ENCODE measurements around the gene NAGLU. TPM values are rescaled to one million over a fixed set of nuclear protein-coding genes. Genes with fewer than 3 reads are reported as not detected.

Gene NAGLU
- total and polyA plus RNA-seq, 2 of the 13 experiments (the other 11 are each of a cell fraction or from before 2014, with no cell fraction given) = 28.2 to 40.1 TPM

GRCh38 chr17:42543190-42544079 lies 7.4 kb downstream of the NAGLU start:
- ATAC-seq (no peak), FAIRE-seq (no peak), DNase-seq (ENCODE audit: low spot score) (no peak)
- H2AFZ ChIP-seq (ENCODE audit: low read length) = no peak overlapping the region
- peaks cover 3 to 19% of the 10 kb centered on the region in 2 experiments; a peak in 3 of 5 replicates for H3K36me3 ChIP-seq (replicated peaks in 1 of 2; ENCODE audit: control insufficient read depth in 1 of 2, insufficient read depth in 2 of 2, low read length in 2 of 2)
- H3K27me3 ChIP-seq (ENCODE audit: control insufficient read depth in 1 of 2, insufficient read depth in 2 of 2, low read length in 2 of 2) = no peaks in the 10 kb centered on the region
- 98% methylated on average over 21 of the region's 39 CpGs for WGBS (ENCODE audit: low lambda C conversion rate)
- POLR2A ChIA-PET = interaction anchor here (0.9 to 4.0 kb wide), 4 partner anchors 8 to 19 kb away, joined by 3 to 67 read pairs (median 11); no protein-coding TSS in a partner anchor
- H4K20me1 ChIP-seq (ENCODE audit: insufficient read depth, low read length) = no peaks in the 10 kb centered on the region
- no peaks in the 10 kb centered on the region for H3K9me3 ChIP-seq (ENCODE audit: low read length)
- H3K4me1 ChIP-seq (ENCODE audit: insufficient read depth, low read length) = peaks cover 64% of the 10 kb centered on the region
- no TSS peak for BruUV-seq (replicated peaks)
- in situ Hi-C loops (cut with HindIII; ENCODE audit: extremely low pct_ligation_motif_present, low pct_unique_long_range_greater_than_20kb) (no loop called here), intact Hi-C loops (cut with micrococcal nuclease; ENCODE audit: unreplicated experiment) (no loop called here)
- H3K79me2 ChIP-seq (ENCODE audit: insufficient read depth, low read length) = no peaks in the 10 kb centered on the region
- CTCF ChIA-PET (ENCODE audit: low intra/inter-chr PET ratio, low total read pairs) = no interaction called here
- no peak overlapping the region for H3K4me3 ChIP-seq (replicated peaks in 1 of 3; ENCODE audit: insufficient read depth in 1 of 3, low read depth in 2 of 3, low read length in 3 of 3)
- H3K27ac ChIP-seq (ENCODE audit: extremely low read length, insufficient read depth, low read length) = peak overlapping the region; percentile 83
- peak overlapping the region; percentile 9 for H3K9ac ChIP-seq (ENCODE audit: insufficient read depth, low read depth, low read length)
- no peak overlapping the region for H3K4me2 ChIP-seq (ENCODE audit: low read depth, low read length)
- TF ChIP-seq, protein P1, sequence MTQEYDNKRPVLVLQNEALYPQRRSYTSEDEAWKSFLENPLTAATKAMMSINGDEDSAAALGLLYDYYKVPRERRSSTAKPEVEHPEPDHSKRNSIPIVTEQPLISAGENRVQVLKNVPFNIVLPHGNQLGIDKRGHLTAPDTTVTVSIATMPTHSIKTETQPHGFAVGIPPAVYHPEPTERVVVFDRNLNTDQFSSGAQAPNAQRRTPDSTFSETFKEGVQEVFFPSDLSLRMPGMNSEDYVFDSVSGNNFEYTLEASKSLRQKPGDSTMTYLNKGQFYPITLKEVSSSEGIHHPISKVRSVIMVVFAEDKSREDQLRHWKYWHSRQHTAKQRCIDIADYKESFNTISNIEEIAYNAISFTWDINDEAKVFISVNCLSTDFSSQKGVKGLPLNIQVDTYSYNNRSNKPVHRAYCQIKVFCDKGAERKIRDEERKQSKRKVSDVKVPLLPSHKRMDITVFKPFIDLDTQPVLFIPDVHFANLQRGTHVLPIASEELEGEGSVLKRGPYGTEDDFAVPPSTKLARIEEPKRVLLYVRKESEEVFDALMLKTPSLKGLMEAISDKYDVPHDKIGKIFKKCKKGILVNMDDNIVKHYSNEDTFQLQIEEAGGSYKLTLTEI (CRISPR knock-in tag; conservative IDR thresholded peaks at IDR 0.05) = no peak
- no peak for TF ChIP-seq AKAP8 (CRISPR knock-in tag; IDR thresholded peaks at IDR 0.05)
- no peak for TF ChIP-seq CSRNP2 (CRISPR knock-in tag; conservative IDR thresholded peaks at IDR 0.05; ENCODE audit: low read depth)
- TF ChIP-seq AGO1 (IDR thresholded peaks at IDR 0.05; ENCODE audit: low read depth, low read length, poor library complexity, severe bottlenecking) = peak; percentile 61
- no peak for TF ChIP-seq NFKBIZ (CRISPR knock-in tag; IDR thresholded peaks at IDR 0.05)
- TF ChIP-seq DR1 (CRISPR knock-in tag; IDR thresholded peaks at IDR 0.05) = no peak
- no peak for TF ChIP-seq AFF4 (CRISPR knock-in tag; IDR thresholded peaks at IDR 0.05)
- TF ChIP-seq KDM3A (CRISPR knock-in tag; IDR thresholded peaks at IDR 0.05; ENCODE audit: low read depth) = no peak
- TF ChIP-seq TSC22D2 (CRISPR knock-in tag; IDR thresholded peaks at IDR 0.05; ENCODE audit: borderline replicate concordance) = no peak
- no peak for TF ChIP-seq TCF12 (IDR thresholded peaks at IDR 0.05)
- no peak for TF ChIP-seq TCF12 (CRISPR knock-in tag; IDR thresholded peaks at IDR 0.05)
- no peak for TF ChIP-seq PRPF4 (IDR thresholded peaks at IDR 0.05; ENCODE audit: low read depth, low read length, poor library complexity, severe bottlenecking)
- TF ChIP-seq SKI (IDR thresholded peaks at IDR 0.05; ENCODE audit: partially characterized antibody) = no peak
- TF ChIP-seq, protein P2, sequence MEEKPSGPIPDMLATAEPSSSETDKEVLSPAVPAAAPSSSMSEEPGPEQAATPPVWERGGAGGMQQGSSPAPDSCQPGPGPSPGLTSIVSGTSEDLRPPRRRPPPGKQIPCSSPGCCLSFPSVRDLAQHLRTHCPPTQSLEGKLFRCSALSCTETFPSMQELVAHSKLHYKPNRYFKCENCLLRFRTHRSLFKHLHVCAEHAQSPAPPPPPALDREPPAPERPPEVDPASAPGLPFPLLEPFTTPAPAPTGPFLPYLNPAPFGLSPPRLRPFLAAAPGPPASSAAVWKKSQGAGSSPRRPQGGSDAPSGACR (CRISPR knock-in tag; IDR thresholded peaks at IDR 0.05) = no peak
- no peak for TF ChIP-seq ZNF17 (CRISPR knock-in tag; IDR thresholded peaks at IDR 0.05)
- no peak for TF ChIP-seq NFATC3 (CRISPR knock-in tag; IDR thresholded peaks at IDR 0.05)

Data from HepG2 (cell line).